Memory B cell (primary cell): ENCODE data around the gene PTMA.
A peak's percentile ranks its signal among the peaks of the same experiment; 100 is the strongest.

ENCODE experiments used
- ATAC-seq: fragments of 150-1000 bp; cut with Tn5 transposase; 2 replicates; pipeline ENCODE4 v1.10.0; 2021; ENCODE audit warnings: low read depth, mild to moderate bottlenecking, moderate library complexity
- DNase-seq, 2 donors: peaks; one replicate each; pipeline ENCODE4 v3.0.0; 2022; ENCODE audit warnings: low spot score in 2 of 2
- H3K27ac Mint-ChIP-seq: one replicate; pipeline ENCODE4 v1.8.0; 2022; ENCODE audit warnings: mild to moderate bottlenecking, moderate library complexity, mixed read lengths
- H3K27me3 Mint-ChIP-seq: one replicate; pipeline ENCODE4 v1.8.0; 2022; ENCODE audit warnings: mixed read lengths
- H3K36me3 Mint-ChIP-seq: one replicate; pipeline ENCODE4 v1.8.0; 2022; ENCODE audit warnings: mild to moderate bottlenecking, mixed read lengths
- H3K4me1 Mint-ChIP-seq: one replicate; pipeline ENCODE4 v1.8.0; 2022; ENCODE audit warnings: mixed read lengths
- H3K4me3 Mint-ChIP-seq: one replicate; pipeline ENCODE4 v1.8.0; 2022; ENCODE audit warnings: mild to moderate bottlenecking, moderate library complexity, mixed read lengths
- H3K9me3 Mint-ChIP-seq: one replicate; pipeline ENCODE4 v1.8.0; 2022; ENCODE audit warnings: mixed read lengths

The PTMA gene

DNA sequence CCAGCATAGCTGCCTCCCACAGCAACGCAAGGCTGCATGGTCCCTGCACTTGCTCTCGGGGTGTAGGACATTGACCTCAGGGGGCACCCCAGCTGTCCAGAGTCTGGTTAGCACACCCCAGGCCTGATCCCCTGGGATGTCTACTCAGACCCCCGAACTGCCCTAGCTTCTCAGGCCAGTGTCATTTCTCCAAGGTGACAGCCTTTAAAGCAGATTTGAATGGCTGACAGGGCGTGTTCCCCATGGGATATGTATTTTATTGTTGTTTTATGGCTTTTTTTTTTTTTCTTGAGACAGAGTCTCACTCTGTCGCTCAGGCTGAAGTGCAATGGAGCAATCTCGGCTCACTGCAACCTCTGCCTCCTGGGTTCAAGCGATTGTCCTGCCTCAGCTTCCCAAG is 40.8 kb upstream of the PTMA start:
- peak overlapping the region; percentile 82 for H3K4me3 Mint-ChIP-seq
- H3K9me3 Mint-ChIP-seq: peaks cover 4% of the 10 kb centered on the region
- peaks cover 2% of the 10 kb centered on the region for H3K36me3 Mint-ChIP-seq
- ATAC-seq (no peak), DNase-seq (no peak)
- H3K4me1 Mint-ChIP-seq: peaks cover 45% of the 10 kb centered on the region
- no peaks in the 10 kb centered on the region for H3K27me3 Mint-ChIP-seq
- H3K27ac Mint-ChIP-seq: peak overlapping the region; percentile 99

DNA sequence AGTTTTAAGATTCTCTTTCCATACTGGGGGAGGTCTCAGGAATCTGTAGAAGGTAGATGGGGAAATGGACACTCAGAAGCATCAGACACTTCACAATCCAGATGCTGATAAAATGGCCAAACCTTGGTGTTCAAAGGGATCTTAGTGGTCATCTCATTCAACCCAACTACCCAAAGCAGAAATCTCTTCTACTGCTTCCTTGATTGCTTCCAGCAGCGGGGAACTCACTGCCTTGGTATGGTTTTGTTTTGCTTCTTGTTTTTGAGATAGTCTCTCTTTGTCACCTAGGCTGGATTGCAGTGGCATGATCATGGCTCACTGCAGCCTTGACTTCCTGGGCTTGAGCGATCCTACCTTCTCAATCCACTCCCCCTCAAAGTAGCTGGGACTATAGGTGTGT is 39.3 kb upstream of the PTMA start:
- Mint-ChIP-seq H3K4me3 (peak overlapping the region; percentile 94), H3K36me3 (no peaks in the 10 kb centered on the region), H3K4me1 (peaks cover 48% of the 10 kb centered on the region), H3K27me3 (no peaks in the 10 kb centered on the region), H3K9me3 (no peaks in the 10 kb centered on the region), H3K27ac (peak overlapping the region; percentile 99)
- no peak for ATAC-seq
- no peak for DNase-seq

DNA sequence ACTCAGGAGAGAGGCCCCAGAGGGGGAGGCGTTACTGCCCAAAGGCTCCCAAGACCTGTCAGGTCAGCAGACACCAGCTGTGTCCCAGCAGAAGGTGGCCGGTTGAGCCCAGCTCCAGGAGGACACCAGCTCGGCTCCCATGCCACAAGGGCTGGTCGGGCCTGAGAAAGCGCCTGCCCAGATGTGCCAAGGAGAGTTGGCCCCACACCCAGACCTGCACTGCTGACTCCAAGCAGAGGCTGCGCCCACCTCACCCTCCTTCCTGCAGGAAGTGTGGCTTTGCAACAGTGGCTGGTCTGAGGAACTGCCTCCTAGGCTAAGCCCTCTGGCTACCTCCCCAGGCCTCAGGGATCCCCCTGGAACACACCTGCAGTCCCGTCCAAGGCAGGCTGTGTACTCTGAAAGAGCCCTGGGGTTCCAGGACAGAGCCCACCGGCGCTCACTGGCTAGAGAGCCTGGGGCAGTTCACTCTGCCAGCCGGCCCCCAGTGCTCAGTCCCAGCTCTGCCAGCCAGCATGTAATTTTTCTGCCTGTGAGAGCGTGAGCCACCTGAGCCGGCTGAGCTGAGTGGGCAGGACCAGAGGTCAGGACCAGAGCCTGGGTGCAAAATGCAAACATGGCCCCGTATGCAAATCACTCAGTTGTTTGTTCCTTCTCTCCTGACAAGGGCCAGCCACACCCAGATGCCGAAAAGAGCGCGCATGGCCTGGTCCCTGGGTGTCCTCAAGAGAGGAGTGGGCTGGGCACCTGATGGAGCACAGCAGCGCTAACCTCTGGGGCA is 36.9 kb upstream of the PTMA start:
- Mint-ChIP-seq H3K27me3 (no peaks in the 10 kb centered on the region), H3K27ac (peak overlapping the region; percentile 99), H3K9me3 (no peaks in the 10 kb centered on the region), H3K36me3 (no peaks in the 10 kb centered on the region), H3K4me1 (peaks cover 61% of the 10 kb centered on the region), H3K4me3 (peak overlapping the region; percentile 94)
- DNase-seq: peak; percentile 73 to 80
- peak; percentile 41 for ATAC-seq

DNA sequence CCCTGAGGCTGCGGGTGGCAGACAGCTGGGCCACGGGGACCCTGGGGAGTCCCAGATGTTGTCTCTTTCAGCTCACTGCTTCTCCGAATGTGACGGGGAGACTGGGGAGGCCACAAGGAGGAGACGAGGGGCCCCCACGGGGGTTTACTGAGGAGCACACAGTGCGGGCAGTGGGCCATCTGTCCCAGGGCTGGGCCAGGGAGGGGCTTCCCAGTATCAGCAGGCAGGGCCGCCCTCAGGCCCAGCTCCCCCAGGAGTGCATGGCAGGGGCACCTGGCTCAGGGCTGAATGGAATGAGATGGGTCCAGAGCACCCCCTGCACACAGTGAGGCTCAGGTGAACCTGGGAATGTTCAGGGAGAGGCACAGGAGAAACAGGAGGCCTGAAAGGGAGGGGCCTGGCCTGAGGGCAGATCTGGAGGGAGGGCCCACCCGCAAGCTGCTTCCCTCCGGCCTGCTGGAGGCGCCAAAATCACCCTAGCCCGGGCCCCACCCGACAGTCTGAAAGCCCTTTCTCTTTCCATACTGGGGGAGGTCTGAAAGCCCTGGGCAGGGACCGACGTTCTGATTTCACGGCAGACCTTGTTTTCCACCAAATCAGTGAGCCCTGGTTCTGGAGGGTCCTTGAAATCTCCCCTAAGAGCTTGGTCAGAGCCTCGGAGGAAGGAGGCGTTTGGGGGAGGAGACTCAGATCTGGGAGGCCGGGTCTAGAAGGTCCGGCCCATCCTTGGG is 35.5 kb upstream of the PTMA start:
- peak overlapping the region; percentile 94 for H3K4me3 Mint-ChIP-seq
- no peaks in the 10 kb centered on the region for H3K27me3 Mint-ChIP-seq
- peak overlapping the region; percentile 99 for H3K27ac Mint-ChIP-seq
- no peaks in the 10 kb centered on the region for H3K9me3 Mint-ChIP-seq
- ATAC-seq: peak; percentile 70
- H3K36me3 Mint-ChIP-seq: no peaks in the 10 kb centered on the region
- peak; percentile 89 to 92 for DNase-seq
- peaks cover 56% of the 10 kb centered on the region for H3K4me1 Mint-ChIP-seq

DNA sequence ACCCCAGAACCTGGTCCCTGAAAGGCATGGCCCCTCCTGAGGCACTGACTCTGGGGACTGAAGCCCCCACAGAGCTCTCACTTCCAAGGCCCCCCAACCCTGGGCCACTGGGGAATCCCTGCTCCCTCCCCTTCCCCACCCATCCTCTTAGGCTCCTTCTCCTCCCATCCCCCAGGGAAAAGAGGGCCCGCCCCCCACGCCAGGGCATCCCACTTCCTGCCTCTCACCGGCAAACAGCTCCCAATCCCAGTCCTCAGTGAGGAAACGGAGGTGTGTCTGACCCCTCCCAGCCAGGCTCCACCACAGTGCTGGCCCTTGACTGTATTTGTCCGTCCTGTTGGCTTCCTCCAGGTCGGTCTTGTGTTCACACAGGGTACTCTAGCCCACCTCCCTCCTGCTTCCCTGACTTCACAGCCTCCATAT is 35.0 kb upstream of the PTMA start:
- Mint-ChIP-seq H3K4me1 (peaks cover 56% of the 10 kb centered on the region), H3K27ac (peak overlapping the region; percentile 99), H3K27me3 (no peaks in the 10 kb centered on the region), H3K4me3 (peak overlapping the region; percentile 94), H3K9me3 (no peaks in the 10 kb centered on the region), H3K36me3 (no peaks in the 10 kb centered on the region)
- DNase-seq (no peak), ATAC-seq (no peak)

DNA sequence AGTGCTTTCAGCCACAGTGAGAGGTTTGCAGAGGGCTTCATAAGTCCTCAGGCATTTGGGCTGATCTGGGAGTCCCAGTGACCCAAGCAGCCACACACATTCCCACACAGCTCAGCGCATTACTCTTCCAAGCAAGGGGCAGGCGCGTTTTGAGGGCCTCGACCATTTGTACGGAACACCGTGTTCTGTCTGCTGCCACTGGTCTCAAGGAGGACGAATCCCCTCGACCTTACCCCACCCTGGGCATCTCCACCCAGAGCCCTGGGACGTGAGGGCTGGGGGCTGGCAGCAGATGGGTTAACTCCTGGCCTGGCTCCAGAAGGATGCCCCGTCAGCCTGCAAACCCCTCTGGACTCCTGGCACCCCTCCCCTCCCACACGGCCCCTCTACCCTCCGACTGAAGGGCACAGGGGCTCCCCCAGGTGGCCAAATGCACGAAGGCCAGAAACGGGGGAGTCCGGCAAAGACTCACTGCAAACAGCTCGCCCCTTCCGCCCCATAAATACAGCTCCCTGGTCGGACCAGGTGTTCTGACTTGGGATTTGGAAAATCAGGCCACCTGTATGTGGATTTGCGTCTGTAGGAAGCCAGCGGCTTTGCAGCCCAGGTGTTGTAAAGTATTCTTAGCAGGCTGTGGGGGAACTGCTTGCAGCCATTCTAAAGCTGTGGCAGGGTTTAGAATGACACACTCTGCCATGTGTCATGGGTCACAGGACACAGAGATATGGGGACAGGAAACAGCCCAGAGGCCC is 33.6 kb upstream of the PTMA start:
- H3K27me3 Mint-ChIP-seq: no peaks in the 10 kb centered on the region
- ATAC-seq (peak; percentile 38), DNase-seq (peak; percentile 78 to 81)
- H3K4me3 Mint-ChIP-seq: peak overlapping the region; percentile 54
- peaks cover 50% of the 10 kb centered on the region for H3K4me1 Mint-ChIP-seq
- H3K27ac Mint-ChIP-seq: peak overlapping the region; percentile 99
- H3K9me3 Mint-ChIP-seq: no peaks in the 10 kb centered on the region
- H3K36me3 Mint-ChIP-seq: no peaks in the 10 kb centered on the region

DNA sequence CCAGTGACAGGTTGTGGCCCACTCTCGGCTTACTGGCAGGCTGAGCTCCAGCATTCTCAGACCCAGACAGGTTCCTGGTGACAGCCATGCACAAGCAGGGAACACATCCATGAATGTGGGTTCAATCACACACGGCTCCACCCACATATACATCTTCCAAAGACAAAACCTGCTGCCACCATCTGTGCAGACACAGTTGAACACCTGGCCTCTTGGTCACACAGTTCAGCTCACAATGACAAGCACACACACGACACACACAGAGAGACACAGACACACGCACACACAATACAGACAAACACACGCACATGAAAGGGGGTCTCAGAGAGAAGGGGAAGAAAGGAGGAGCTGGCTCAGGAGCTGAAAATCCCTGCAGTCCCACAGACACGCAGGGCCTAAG is 32.1 kb upstream of the PTMA start:
- no peak for DNase-seq
- Mint-ChIP-seq H3K36me3 (no peaks in the 10 kb centered on the region), H3K27me3 (no peaks in the 10 kb centered on the region), H3K27ac (peak overlapping the region; percentile 99), H3K4me3 (no peak overlapping the region), H3K9me3 (no peaks in the 10 kb centered on the region), H3K4me1 (peaks cover 48% of the 10 kb centered on the region)
- no peak for ATAC-seq

DNA sequence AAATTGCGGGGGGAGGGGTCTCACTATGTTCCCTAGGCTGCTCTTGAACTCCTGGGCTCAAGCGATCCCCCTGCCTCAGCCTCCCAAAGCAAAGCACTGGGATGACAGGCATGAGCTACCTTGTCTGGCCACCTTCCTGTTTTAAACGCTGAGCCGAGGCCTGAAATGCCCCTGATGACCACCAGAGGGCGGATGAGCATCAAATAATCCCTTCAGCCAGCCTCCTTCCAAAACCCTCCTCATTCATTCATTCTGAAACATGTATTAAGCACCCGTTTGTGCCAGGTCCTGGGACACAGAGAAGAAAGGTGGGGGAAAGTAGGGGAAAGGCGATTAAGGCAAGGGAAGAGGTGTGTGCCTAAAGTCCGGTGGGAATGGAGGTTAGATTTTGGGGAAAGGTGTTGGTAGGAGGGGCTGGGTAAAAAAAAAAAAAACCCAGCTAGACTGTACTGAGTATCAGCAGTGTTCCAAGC is 30.7 kb upstream of the PTMA start:
- peak; percentile 86 to 88 for DNase-seq
- Mint-ChIP-seq H3K27ac (peak overlapping the region; percentile 5), H3K27me3 (no peaks in the 10 kb centered on the region), H3K9me3 (no peaks in the 10 kb centered on the region), H3K4me3 (no peak overlapping the region), H3K36me3 (no peaks in the 10 kb centered on the region), H3K4me1 (peaks cover 45% of the 10 kb centered on the region)
- peak; percentile 26 for ATAC-seq

DNA sequence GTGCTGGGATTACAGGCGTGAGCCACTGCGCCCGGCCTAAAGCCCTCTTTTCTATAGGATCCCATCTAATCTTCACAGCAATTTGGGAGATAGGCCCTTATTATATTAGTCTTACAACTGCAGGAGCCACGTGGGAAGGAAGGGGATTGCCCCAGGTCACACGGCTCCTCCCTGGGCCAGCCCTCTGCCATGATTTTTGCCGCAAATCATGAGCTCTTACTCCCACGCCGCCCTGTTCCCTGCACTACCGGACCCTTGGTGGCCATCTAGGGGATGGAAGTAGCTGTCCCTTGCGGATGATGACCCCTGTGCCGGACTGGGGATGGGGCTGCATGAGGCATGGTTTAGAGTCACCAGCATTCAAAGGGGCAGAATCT is 28.4 kb upstream of the PTMA start:
- peak overlapping the region; percentile 75 for H3K4me3 Mint-ChIP-seq
- H3K4me1 Mint-ChIP-seq: peaks cover 31% of the 10 kb centered on the region
- no peaks in the 10 kb centered on the region for H3K9me3 Mint-ChIP-seq
- ATAC-seq: no peak
- no peak for DNase-seq
- H3K36me3 Mint-ChIP-seq: no peaks in the 10 kb centered on the region
- peak overlapping the region; percentile 89 for H3K27ac Mint-ChIP-seq
- no peaks in the 10 kb centered on the region for H3K27me3 Mint-ChIP-seq

DNA sequence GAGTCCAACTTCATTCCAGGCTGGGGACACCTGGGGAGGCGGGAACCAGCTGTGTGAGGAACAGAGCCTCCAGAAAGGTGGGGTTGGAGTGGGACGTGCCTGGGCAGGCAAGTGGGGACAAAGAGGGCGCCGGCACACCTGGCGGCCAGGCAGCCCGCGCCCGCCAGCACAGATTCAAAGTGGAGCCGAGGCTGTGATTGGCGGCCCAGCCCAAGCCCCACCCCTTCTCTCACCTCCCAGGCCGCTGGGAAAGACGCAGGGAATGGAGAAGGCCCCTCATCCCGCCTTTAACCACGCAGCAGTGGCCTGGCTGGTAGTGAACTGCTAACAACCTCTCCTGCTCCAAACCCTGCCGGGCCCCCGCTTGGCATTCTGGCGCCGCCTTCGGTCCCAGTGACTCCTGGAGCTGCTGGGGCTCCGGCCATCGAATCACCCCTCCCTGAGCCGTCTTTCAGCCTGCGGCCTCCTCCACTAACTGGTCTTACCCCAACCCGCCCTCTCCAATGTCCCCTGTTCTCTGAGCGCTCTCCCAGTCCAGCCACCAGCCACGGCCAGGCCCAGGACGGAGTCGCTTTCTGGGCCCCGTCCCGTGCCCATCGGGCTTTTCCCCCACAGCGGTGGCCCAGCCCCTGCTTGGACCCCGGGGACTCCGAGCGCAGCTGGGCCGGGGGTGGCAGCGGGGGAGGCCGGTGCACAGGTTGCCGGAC is 27.9 kb upstream of the PTMA start:
- H3K4me3 Mint-ChIP-seq: peak overlapping the region; percentile 75
- no peaks in the 10 kb centered on the region for H3K27me3 Mint-ChIP-seq
- H3K4me1 Mint-ChIP-seq: peaks cover 27% of the 10 kb centered on the region
- peak overlapping the region; percentile 89 for H3K27ac Mint-ChIP-seq
- no peak for ATAC-seq
- H3K36me3 Mint-ChIP-seq: no peaks in the 10 kb centered on the region
- H3K9me3 Mint-ChIP-seq: no peaks in the 10 kb centered on the region
- no peak for DNase-seq

DNA sequence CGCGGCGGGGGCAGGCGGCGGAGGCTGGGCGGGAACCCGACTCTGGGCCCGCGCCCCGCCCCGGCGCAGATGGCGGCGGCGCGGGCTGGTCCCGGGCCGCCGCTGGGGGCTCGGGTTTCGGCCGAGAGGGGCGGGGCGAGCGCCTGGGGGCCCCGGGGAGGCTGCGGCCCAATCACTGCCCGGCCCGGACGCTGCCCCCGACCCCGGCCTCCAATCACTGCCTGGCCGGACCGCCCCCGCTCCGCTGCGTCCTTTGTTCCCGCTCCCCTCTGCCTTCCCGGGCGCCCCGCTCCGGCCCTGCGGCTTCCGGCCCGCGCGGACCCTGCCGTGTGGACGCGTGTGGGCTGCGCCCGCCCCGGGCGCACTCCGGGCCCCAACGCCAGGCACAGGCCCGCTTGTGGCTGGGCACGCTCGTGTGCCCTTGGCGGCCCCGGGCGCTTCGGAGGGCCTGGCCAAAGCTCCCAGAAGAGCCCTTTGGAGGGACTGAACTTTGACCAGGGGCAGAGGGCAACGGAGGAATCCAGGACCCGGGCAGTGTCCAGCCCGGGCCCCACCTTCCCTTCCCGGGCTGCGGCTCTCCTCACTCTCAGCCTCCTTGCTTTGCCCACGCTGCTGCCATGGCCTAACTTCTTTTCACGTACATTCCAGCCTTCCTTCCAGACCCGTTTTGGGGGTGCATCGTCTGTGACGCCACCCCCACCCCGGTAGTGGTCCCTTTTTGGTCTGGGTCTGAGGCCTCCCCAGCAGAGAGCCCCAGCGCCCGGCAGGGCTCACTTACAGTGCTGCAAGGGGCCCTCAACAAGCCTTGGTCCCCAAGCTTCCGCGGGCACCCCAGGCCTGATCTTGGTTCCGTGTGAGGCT is 27.1 kb upstream of the PTMA start:
- peak; percentile 66 for ATAC-seq
- H3K27ac Mint-ChIP-seq: peak overlapping the region; percentile 94
- no peaks in the 10 kb centered on the region for H3K27me3 Mint-ChIP-seq
- no peaks in the 10 kb centered on the region for H3K36me3 Mint-ChIP-seq
- no peaks in the 10 kb centered on the region for H3K9me3 Mint-ChIP-seq
- H3K4me3 Mint-ChIP-seq: peak overlapping the region; percentile 89
- peaks cover 22% of the 10 kb centered on the region for H3K4me1 Mint-ChIP-seq
- DNase-seq: no peak

DNA sequence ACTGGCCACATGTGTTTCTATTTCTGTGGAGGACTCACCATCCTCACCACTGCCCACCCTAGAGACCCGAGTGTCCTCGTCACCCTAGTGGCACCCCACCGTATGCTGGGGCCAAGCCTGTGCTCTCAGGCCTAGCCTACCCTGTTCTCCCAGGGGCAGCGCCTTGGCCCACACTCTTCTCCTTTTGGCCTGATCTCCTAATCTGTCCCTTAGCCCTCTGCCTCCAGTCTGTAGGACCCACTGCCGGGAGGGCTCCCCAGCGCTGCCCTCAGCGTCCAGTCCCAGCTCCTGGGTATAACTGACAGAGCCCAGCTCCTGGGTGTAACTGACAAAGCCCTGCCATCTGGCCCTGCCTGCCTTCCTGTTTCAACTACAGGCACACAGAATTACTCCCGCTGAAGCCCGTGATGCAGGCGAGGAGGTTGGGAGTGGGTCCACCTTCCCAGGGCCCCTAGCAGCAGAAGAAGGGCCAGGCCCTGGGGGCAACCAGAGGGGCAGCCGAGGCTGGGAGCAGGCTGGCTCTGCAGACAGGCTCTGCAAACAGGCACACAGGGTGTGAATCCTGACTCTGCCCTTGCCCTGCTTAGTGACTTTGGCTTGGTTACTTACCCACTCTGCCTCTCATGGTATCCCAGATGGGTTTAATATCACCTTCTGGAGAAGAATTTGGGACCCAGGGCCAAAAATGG is 25.6 kb upstream of the PTMA start:
- H3K27ac Mint-ChIP-seq: peak overlapping the region; percentile 76
- peak overlapping the region; percentile 50 for H3K4me3 Mint-ChIP-seq
- H3K4me1 Mint-ChIP-seq: peaks cover 26% of the 10 kb centered on the region
- ATAC-seq (no peak), DNase-seq (no peak)
- H3K9me3 Mint-ChIP-seq: no peaks in the 10 kb centered on the region
- no peaks in the 10 kb centered on the region for H3K27me3 Mint-ChIP-seq
- no peaks in the 10 kb centered on the region for H3K36me3 Mint-ChIP-seq
